ENCODE measurements around the gene SIN3A. TPM values are rescaled to one million over a fixed set of nuclear protein-coding genes. Genes with fewer than 3 reads are reported as not detected.
"Not testable (repeated sequence)": the region's sequence is repeated elsewhere in the genome, so short reads cannot be mapped to it uniquely, and the experiment has no call there.

The SIN3A gene
- total RNA-seq, 4 donors from 2014 or later: 31.1 to 53.1 (median 45.6) TPM

- no peaks in the 10 kb centered on the region for H3K9me3 ChIP-seq
- H3K4me3 ChIP-seq: peak overlapping the region; percentile 88 to 97 (median 92)
- H3K36me3 ChIP-seq: no peaks in the 10 kb centered on the region
- WGBS: 0% methylated on average over 9 of the region's 65 CpGs
- H3K4me1 ChIP-seq: peaks cover 11 to 35% (median 31%) of the 10 kb centered on the region in 4 donors
- no peak for DNase-seq (ENCODE audit: extremely low spot score)
- H3K27ac ChIP-seq (replicated peaks in 1 of 4): peak overlapping the region; percentile 67 to 80 (median 76)
- H3K27me3 ChIP-seq: no peaks in the 10 kb centered on the region
- intact Hi-C loops (cut with DNase I): no loop called here
- TF ChIP-seq POLR2AphosphoS5 (IDR thresholded peaks at IDR 0.05) (peak in 1 of 2 donors; percentile 43), POLR2A (IDR thresholded peaks at IDR 0.05; ENCODE audit: low read depth) (no peak)
These were observed 104.1 kb downstream of the SIN3A start for GRCh38 chr15:75347222-75348033.

DNA sequence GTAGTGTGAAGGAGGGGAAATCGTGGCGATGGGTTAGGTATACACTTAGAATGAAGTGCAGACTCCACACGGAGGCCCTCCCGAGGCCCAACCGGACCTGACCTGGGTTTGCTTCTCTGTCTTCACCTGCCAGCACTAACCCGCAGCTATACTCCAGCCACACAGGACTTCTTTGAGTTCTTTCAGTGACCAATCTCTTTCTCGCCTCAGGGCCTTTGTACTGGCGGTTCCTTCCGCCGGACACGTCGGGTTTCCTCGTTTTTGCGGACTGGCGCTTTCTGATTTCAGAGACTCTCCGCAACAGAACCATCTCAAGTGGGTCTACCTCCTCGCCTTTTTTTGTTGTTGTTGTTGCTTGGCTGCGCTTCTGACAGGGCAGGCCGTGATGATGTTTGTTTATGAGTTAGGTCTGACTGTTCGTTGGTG lies 104.7 kb downstream of the SIN3A start, which contains the start of gene NEIL1:
Gene NEIL1 (plus strand): TSS at position 244 of the 426 bp plus-strand sequence. CDS start 1,867 bp downstream, outside the sequence.
- WGBS: 47% methylated on average over 20 of the region's 20 CpGs
- H3K27me3 ChIP-seq: no peaks in the 10 kb centered on the region

DNA sequence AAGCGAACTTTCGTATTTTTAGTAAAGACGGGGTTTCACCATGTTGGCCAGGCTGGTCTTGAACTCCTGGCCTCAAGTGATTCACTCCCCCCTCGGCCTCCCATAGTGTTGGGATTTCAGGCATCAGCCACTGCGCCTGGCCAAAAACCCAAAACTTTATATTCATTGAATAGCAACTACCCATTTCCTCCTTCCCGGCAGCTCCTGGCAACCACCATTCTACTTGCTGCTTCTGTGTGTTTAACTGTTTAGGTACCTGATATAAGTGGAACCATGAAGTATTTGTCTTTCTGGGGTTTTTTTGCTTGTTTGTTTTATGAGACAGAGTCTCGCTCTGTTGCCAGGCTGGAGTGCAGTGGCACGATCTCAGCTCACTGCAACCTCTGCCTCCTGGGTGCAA lies 107.5 kb downstream of the SIN3A start:
- DNase-seq (ENCODE audit: extremely low spot score); H3K27me3 ChIP-seq; intact Hi-C loops (cut with DNase I); H3K27ac ChIP-seq (replicated peaks in 1 of 4); H3K4me3 ChIP-seq; H3K9me3 ChIP-seq: not testable (repeated sequence)
- 47% methylated on average over 8 of the region's 8 CpGs for WGBS
- Histone ChIP-seq H3K4me1 (peaks cover 7 to 24% (median 21%) of the 10 kb centered on the region in 4 donors), H3K36me3 (peaks cover 0 to 23% (median 22%) of the 10 kb centered on the region in 4 donors)

More for the DNA sequence above, 104.7 kb downstream of the SIN3A start, which contains the start of gene NEIL1:
- Histone ChIP-seq H3K36me3 (no peaks in the 10 kb centered on the region), H3K9me3 (no peaks in the 10 kb centered on the region), H3K4me3 (peak within 1 kb of the TSS; percentile 88 to 97 (median 92)), H3K4me1 (peaks cover 11 to 35% (median 31%) of the 10 kb centered on the region in 4 donors), H3K27ac (replicated peaks in 1 of 4) (peak within 1 kb of the TSS; percentile 67 to 80 (median 76))
- TF ChIP-seq EP300 (IDR thresholded peaks at IDR 0.05) (no peak), POLR2AphosphoS5 (IDR thresholded peaks at IDR 0.05) (no peak), POLR2A (IDR thresholded peaks at IDR 0.05; ENCODE audit: low read depth) (no peak)
- TF ChIP-seq, protein P1, sequence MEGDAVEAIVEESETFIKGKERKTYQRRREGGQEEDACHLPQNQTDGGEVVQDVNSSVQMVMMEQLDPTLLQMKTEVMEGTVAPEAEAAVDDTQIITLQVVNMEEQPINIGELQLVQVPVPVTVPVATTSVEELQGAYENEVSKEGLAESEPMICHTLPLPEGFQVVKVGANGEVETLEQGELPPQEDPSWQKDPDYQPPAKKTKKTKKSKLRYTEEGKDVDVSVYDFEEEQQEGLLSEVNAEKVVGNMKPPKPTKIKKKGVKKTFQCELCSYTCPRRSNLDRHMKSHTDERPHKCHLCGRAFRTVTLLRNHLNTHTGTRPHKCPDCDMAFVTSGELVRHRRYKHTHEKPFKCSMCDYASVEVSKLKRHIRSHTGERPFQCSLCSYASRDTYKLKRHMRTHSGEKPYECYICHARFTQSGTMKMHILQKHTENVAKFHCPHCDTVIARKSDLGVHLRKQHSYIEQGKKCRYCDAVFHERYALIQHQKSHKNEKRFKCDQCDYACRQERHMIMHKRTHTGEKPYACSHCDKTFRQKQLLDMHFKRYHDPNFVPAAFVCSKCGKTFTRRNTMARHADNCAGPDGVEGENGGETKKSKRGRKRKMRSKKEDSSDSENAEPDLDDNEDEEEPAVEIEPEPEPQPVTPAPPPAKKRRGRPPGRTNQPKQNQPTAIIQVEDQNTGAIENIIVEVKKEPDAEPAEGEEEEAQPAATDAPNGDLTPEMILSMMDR (IDR thresholded peaks at IDR 0.05): no peak
- no peak for DNase-seq (ENCODE audit: extremely low spot score)
- intact Hi-C loops (cut with DNase I): no loop called here

DNA sequence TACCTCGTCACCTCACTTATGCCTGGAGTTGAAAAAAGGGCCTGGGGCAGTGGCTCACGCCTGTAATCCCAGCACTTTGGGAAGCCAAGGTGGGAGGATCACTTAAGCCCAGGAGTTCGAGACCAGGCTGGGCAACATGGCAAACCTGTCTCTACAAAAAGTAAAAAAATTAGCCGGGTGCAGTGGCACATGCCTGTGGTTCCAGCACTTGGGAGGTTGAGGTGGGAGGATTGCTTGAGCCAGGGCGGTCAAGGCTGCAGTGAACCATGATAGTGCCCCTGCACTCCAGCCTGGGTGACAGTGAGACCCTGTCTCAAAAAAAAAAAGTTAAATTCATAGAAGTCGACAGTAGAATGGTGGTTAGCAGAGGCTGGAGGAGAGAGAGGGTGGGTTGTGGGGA lies 109.3 kb downstream of the SIN3A start:
- Histone ChIP-seq H3K27ac (replicated peaks in 1 of 4) (no peak overlapping the region), H3K27me3 (no peaks in the 10 kb centered on the region), H3K9me3 (no peaks in the 10 kb centered on the region), H3K4me1 (peaks cover 0 to 18% (median 16%) of the 10 kb centered on the region in 4 donors), H3K36me3 (peaks cover 0 to 30% (median 27%) of the 10 kb centered on the region in 4 donors), H3K4me3 (no peak overlapping the region)
- intact Hi-C loops (cut with DNase I): no loop called here
- DNase-seq (ENCODE audit: extremely low spot score): no peak
- no peak for TF ChIP-seq POLR2A (IDR thresholded peaks at IDR 0.05; ENCODE audit: low read depth)
- TF ChIP-seq, protein P1 (IDR thresholded peaks at IDR 0.05): no peak
- TF ChIP-seq POLR2AphosphoS5 (IDR thresholded peaks at IDR 0.05): no peak
- TF ChIP-seq EP300 (IDR thresholded peaks at IDR 0.05): no peak
- WGBS: 87% methylated on average over 6 of the region's 6 CpGs

GRCh38 chr15:75339531-75340240 lies 111.8 kb downstream of the SIN3A start:
- H3K4me1 ChIP-seq: peaks cover 9 to 26% (median 20%) of the 10 kb centered on the region in 4 donors
- H3K27me3 ChIP-seq: no peaks in the 10 kb centered on the region
- DNase-seq (ENCODE audit: extremely low spot score): no peak
- no peak overlapping the region for H3K4me3 ChIP-seq
- peaks cover 0 to 30% (median 27%) of the 10 kb centered on the region in 4 donors for H3K36me3 ChIP-seq
- intact Hi-C loops (cut with DNase I): no loop called here
- 90% methylated on average over 5 of the region's 13 CpGs for WGBS
- no peak overlapping the region for H3K27ac ChIP-seq (replicated peaks in 1 of 4)
- no peaks in the 10 kb centered on the region for H3K9me3 ChIP-seq
- no peak for TF ChIP-seq POLR2AphosphoS5 (IDR thresholded peaks at IDR 0.05)
- no peak for TF ChIP-seq POLR2A (IDR thresholded peaks at IDR 0.05; ENCODE audit: low read depth)
- TF ChIP-seq EP300 (IDR thresholded peaks at IDR 0.05): no peak
- TF ChIP-seq, protein P1 (IDR thresholded peaks at IDR 0.05): no peak
